Psoas muscle (tissue), 8 donors: Measurements from ENCODE around the gene RABGAP1L. TPM values are rescaled to one million over a fixed set of nuclear protein-coding genes. Genes with fewer than 3 reads are reported as not detected.
A peak's percentile ranks its signal among the peaks of the same experiment; 100 is the strongest.
"Not testable (repeated sequence)": the region's sequence is repeated elsewhere in the genome, so short reads cannot be mapped to it uniquely, and the experiment has no call there.

Experiments
- ATAC-seq, 4 donors: fragments of 200-7000 bp; cut with Tn5 transposase; one replicate each; pipeline ENCODE4 v1.9.1; 2020; ENCODE audit warnings: moderate library complexity in 3 of 4, mild to moderate bottlenecking in 2 of 4
- DNase-seq, 2 donors: peaks; one replicate each; pipeline ENCODE4 v3.0.0-alpha.2; 2020
- H3K27ac ChIP-seq: fragments of 200-600 bp; one replicate; pipeline ENCODE4 v1.8.0; 2022
- H3K27me3 ChIP-seq, 3 donors: fragments of 200-600 bp in 1 of 3; one replicate each; pipeline versions ENCODE4 v1.6.1 to v1.8.0; 2013 to 2022; ENCODE audit warnings: low read length in 2 of 3, mild to moderate bottlenecking in 2 of 3, moderate library complexity in 1 of 3; ENCODE audit not compliant: insufficient read depth in 3 of 3
- H3K36me3 ChIP-seq, 2 donors: fragments of 200-600 bp in 1 of 2; one replicate each; pipeline versions ENCODE4 v1.6.1 to v1.8.0; 2013 to 2022; ENCODE audit warnings: low read depth in 1 of 2, mild to moderate bottlenecking in 1 of 2, moderate library complexity in 1 of 2; ENCODE audit not compliant: insufficient read depth in 1 of 2
- H3K4me1 ChIP-seq: fragments of 200-600 bp; one replicate; pipeline ENCODE4 v1.8.0; 2022
- H3K4me3 ChIP-seq: fragments of 200-600 bp; one replicate; pipeline ENCODE4 v1.8.0; 2022; ENCODE audit warnings: mild to moderate bottlenecking
- H3K9me3 ChIP-seq: fragments of 200-600 bp; one replicate; pipeline ENCODE4 v1.8.0; 2022
- CTCF ChIP-seq: fragments of 200-600 bp; IDR thresholded peaks from one replicate; pipeline ENCODE4 v1.8.0; 2022; ENCODE audit warnings: antibody characterized with exemption
- WGBS, 3 donors: extraction: QIAGEN DNeasy Blood & Tissue Kit; methylation state at CpG; one replicate each; pipeline versions ENCODE4 v1.1.6 to v1.1.7; 2013; 5-methylcytosine and 5-hydroxymethylcytosine counted together
- intact Hi-C, 2 donors: fragments of 100-400 bp; cut with DNase I; formaldehyde crosslinking; loops; one replicate each; pipeline versions ENCODE4 v1.11.0 to v1.14.2; 2022
- polyA plus RNA-seq, 3 donors: library from polyadenylated mRNA; stranded (reverse); fragments of 200-250 nt; gene quantifications; one replicate each; pipeline ENCODE4 v1.2.3, GENCODE V29; 2013
- total RNA-seq, 4 donors: library from RNA; stranded (reverse); fragmentation: NEBNext Ultra II Directional in 2 of 4; extraction: Animal tissue kit (Norgen Biotek cat#: 25700) in 2 of 4; gene quantifications; one replicate each; pipeline versions ENCODE4 v1.2.1 to v1.2.4, GENCODE V29; 2021 to 2023
- donor health status: healthy with polysubstance abuse.
- donor health status: DM: no; HTN: no; CAD: no; lungs with moderate emphysema.
- donor health status: Bipolar disorder and iron deficiency.
- donor health status: healthy.
- donor health status: DM: yes; HTN: yes; CAD: no.
- donor health status: DM: no; HTN: no; CAD: no.
- donor health status: DM: no; HTN: no; CAD: no.
- donor health status: DM: yes; HTN: yes; CAD: no.

Gene RABGAP1L
- total and polyA plus RNA-seq, 7 donors: 2.9 to 14.4 (median 8.7) TPM

DNA sequence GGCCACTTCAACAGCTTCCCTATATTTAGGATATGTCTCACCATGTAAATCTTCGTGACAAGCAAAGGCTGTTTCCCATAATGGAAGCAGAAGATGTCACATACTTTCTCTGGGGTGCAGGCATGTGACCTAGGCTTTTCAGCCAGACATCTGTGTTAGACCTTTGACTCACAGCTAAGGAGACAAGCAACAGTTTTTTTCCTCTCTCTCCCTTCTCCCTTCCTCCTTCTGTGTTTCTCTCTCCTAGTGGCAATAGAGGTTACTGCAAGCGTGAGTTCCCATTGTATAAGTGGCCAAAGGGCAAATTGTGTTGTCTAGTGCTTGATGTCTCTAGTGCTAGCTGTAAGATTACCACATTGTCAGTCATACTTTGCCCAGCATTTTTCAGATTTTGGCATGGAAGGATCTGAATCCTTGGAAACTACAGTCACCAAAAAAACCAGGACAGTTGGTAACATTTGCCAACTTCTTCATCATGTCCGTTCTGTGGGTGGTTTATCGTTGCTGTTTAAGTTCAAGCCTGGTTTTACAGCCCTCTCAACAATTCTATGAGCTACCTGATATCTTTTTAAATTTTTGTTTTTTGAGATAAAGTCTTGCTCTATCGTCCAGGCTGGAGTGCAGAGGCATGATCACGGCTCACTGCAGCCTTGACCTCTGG, 44.4 kb upstream of the RABGAP1L start:
- intact Hi-C loops: no loop called here
- WGBS, 3 donors: 67 to 68% (median 68%) methylated on average over 6 of the region's 6 CpGs
- Histone ChIP-seq H3K36me3 (no peaks in the 10 kb centered on the region), H3K4me1 (no peaks in the 10 kb centered on the region), H3K27me3 (no peaks in the 10 kb centered on the region), H3K9me3 (no peaks in the 10 kb centered on the region), H3K27ac (no peak overlapping the region), H3K4me3 (no peak overlapping the region)
- TF ChIP-seq CTCF: peak; percentile 51
- ATAC-seq: peak in 3 of 4 donors; percentile 65 to 78 (median 72)
- no peak for DNase-seq

GRCh38 chr1:174116042-174116441, 43.3 kb upstream of the RABGAP1L start:
- Histone ChIP-seq H3K27ac (no peak overlapping the region), H3K4me3 (no peak overlapping the region), H3K27me3 (no peaks in the 10 kb centered on the region), H3K4me1 (no peaks in the 10 kb centered on the region), H3K9me3 (no peaks in the 10 kb centered on the region), H3K36me3 (no peaks in the 10 kb centered on the region)
- DNase-seq (no peak), ATAC-seq (no peak)
- intact Hi-C loops: no loop called here
- 84 to 91% (median 89%) methylated on average over 1 of the region's 1 CpG for WGBS, 3 donors
- no peak for TF ChIP-seq CTCF

- no peak overlapping the region for H3K4me3 ChIP-seq
- TF ChIP-seq CTCF: no peak
- H3K9me3 ChIP-seq: peaks cover 4% of the 10 kb centered on the region
- no peak for DNase-seq
- no peaks in the 10 kb centered on the region for H3K36me3 ChIP-seq
- ATAC-seq: no peak
- intact Hi-C loops: no loop called here
- H3K4me1 ChIP-seq: no peaks in the 10 kb centered on the region
- no peak overlapping the region for H3K27ac ChIP-seq
- H3K27me3 ChIP-seq: no peaks in the 10 kb centered on the region
These were observed 40.6 kb upstream of the RABGAP1L start for GRCh38 chr1:174118751-174119150.

DNA sequence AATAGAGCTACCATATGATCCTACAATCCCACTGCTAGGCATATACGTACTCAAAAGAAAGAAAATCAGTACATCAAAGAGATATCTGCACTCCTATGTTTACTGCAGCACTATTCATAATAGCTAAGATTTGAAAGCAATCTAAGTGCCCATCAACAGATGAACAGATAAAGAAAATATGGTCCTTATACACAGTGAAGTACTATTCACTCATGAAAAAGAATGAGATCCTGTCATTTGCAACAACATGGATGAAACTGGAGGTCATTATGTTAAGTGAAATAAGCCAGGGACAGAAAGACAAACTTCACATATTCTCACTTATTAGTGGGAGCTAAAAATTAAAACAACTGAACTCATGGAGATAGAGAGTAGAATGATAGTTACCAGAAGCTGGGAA, 37.0 kb upstream of the RABGAP1L start:
- H3K27ac ChIP-seq, H3K9me3 ChIP-seq, H3K4me3 ChIP-seq, H3K4me1 ChIP-seq, H3K27me3 ChIP-seq, intact Hi-C loops, H3K36me3 ChIP-seq, ATAC-seq, DNase-seq: not testable (repeated sequence)
- WGBS, 3 donors: 83 to 96% (median 96%) methylated on average over 1 of the region's 1 CpG

DNA sequence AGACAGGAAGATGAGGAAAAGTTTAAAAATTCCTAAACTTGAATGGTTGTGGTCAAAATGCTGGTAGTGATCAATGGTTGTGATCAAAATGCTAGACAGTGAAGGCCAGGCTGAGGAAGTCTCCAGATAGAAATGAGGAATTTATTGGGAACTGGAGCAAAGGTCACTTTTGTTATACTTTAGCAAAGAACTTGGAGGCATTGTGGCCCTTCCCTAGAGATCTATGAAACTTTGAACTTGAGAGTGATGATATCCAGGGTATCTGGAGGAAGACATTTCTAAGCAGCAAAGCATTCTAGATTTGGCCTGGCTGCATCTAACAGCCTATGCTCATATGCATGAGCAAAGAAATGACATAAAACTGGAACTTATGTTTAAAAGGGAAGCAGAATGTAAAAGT, 35.5 kb upstream of the RABGAP1L start:
- Histone ChIP-seq H3K27ac (no peak overlapping the region), H3K27me3 (no peaks in the 10 kb centered on the region), H3K4me3 (no peak overlapping the region), H3K9me3 (peaks cover 4% of the 10 kb centered on the region), H3K4me1 (no peaks in the 10 kb centered on the region), H3K36me3 (no peaks in the 10 kb centered on the region)
- DNase-seq (no peak), ATAC-seq (no peak)
- intact Hi-C loops: no loop called here
- TF ChIP-seq CTCF: no peak

DNA sequence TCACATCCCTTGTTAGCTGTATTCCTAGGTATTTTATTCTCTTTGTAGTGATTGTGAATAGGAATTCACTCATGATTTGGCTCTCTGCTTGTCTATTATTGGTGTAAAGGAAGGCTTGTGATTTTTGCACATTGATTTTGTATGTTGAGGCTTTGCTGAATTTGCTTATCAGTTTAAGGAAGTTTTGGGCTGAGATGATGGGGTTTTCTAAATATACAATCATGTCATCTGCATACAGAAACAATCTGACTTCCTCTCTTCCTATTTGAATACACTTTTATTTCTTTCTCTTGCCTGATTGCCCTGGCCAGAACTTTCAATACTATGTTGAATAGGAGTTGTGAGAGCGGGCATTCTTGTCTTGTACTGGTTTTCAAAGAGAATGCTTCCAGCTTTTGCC, 32.1 kb upstream of the RABGAP1L start:
- ATAC-seq, H3K4me1 ChIP-seq, H3K36me3 ChIP-seq, intact Hi-C loops, H3K27ac ChIP-seq, DNase-seq, H3K9me3 ChIP-seq, H3K4me3 ChIP-seq, H3K27me3 ChIP-seq: not testable (repeated sequence)
- 46 to 95% (median 91%) methylated on average over 1 of the region's 1 CpG for WGBS, 3 donors
